ENCODE measurements around the gene C3orf18.

Gene C3orf18

GRCh38 chr3:50581459-50581842, 13.9 kb upstream of the C3orf18 start:
- Histone ChIP-seq H3K4me3 (ENCODE audit: low read length) (no peak overlapping the region), H3K36me3 (replicated peaks; ENCODE audit: low read depth, low read length) (peaks cover 4% of the 10 kb centered on the region), H3K4me2 (ENCODE audit: low read length) (no peak overlapping the region), H3K27me3 (ENCODE audit: low read depth, low read length) (no peaks in the 10 kb centered on the region), H3K4me1 (ENCODE audit: low read length) (no peaks in the 10 kb centered on the region), H3K79me2 (ENCODE audit: low read length) (no peaks in the 10 kb centered on the region), H3K27ac (ENCODE audit: low read length) (no peak overlapping the region), H3K9ac (ENCODE audit: low read length) (no peak overlapping the region), H4K20me1 (ENCODE audit: insufficient read depth, low read length) (no peaks in the 10 kb centered on the region), H2AFZ (ENCODE audit: low read depth, low read length) (no peak overlapping the region), H3K9me3 (ENCODE audit: insufficient read depth, low read length) (no peaks in the 10 kb centered on the region)
- TF ChIP-seq EZH2phosphoT487 (IDR thresholded peaks at IDR 0.05; ENCODE audit: low read depth) (no peak), CTCF (IDR thresholded peaks at IDR 0.05; ENCODE audit: low read depth, low read length) (no peak)

- Histone ChIP-seq H3K36me3 (replicated peaks; ENCODE audit: low read depth, low read length) (peaks cover 4% of the 10 kb centered on the region), H3K27ac (ENCODE audit: low read length) (no peak overlapping the region), H3K4me2 (ENCODE audit: low read length) (no peak overlapping the region), H3K27me3 (ENCODE audit: low read depth, low read length) (no peaks in the 10 kb centered on the region), H3K4me1 (ENCODE audit: low read length) (no peaks in the 10 kb centered on the region), H3K79me2 (ENCODE audit: low read length) (no peaks in the 10 kb centered on the region), H3K9me3 (ENCODE audit: insufficient read depth, low read length) (no peaks in the 10 kb centered on the region), H2AFZ (ENCODE audit: low read depth, low read length) (no peak overlapping the region), H3K9ac (ENCODE audit: low read length) (no peak overlapping the region), H3K4me3 (ENCODE audit: low read length) (no peak overlapping the region), H4K20me1 (ENCODE audit: insufficient read depth, low read length) (no peaks in the 10 kb centered on the region)
- no peak for TF ChIP-seq EZH2phosphoT487 (IDR thresholded peaks at IDR 0.05; ENCODE audit: low read depth)
These were observed 13.3 kb upstream of the C3orf18 start for GRCh38 chr3:50580683-50581458.

- H2AFZ ChIP-seq (ENCODE audit: low read depth, low read length), result no peak overlapping the region
- H3K36me3 ChIP-seq (replicated peaks; ENCODE audit: low read depth, low read length), result peaks cover 13% of the 10 kb centered on the region
- TF ChIP-seq EZH2phosphoT487 (IDR thresholded peaks at IDR 0.05; ENCODE audit: low read depth) (no peak), CTCF (IDR thresholded peaks at IDR 0.05; ENCODE audit: low read depth, low read length) (no peak)
- no peaks in the 10 kb centered on the region for H4K20me1 ChIP-seq (ENCODE audit: insufficient read depth, low read length)
- H3K27ac ChIP-seq (ENCODE audit: low read length), result no peak overlapping the region
- H3K79me2 ChIP-seq (ENCODE audit: low read length), result no peaks in the 10 kb centered on the region
- H3K4me3 ChIP-seq (ENCODE audit: low read length), result no peak overlapping the region
- H3K9me3 ChIP-seq (ENCODE audit: insufficient read depth, low read length), result no peaks in the 10 kb centered on the region
- H3K9ac ChIP-seq (ENCODE audit: low read length), result no peak overlapping the region
- H3K4me1 ChIP-seq (ENCODE audit: low read length), result 0 out of 2 replicates have a peak, but pooled peaks cover under 1% of the 10 kb centered on the region
- no peak overlapping the region for H3K4me2 ChIP-seq (ENCODE audit: low read length)
- H3K27me3 ChIP-seq (ENCODE audit: low read depth, low read length), result no peaks in the 10 kb centered on the region
These were observed 9.8 kb upstream of the C3orf18 start for GRCh38 chr3:50577348-50577747.

- H3K27ac ChIP-seq (ENCODE audit: low read length), result no peak overlapping the region
- H3K79me2 ChIP-seq (ENCODE audit: low read length), result 0 out of 2 replicates have a peak, but pooled peaks cover 3% of the 10 kb centered on the region
- no peak overlapping the region for H3K4me3 ChIP-seq (ENCODE audit: low read length)
- H3K36me3 ChIP-seq (replicated peaks; ENCODE audit: low read depth, low read length), result peaks cover 14% of the 10 kb centered on the region
- H3K4me2 ChIP-seq (ENCODE audit: low read length), result no peak overlapping the region
- peaks cover 5% of the 10 kb centered on the region for H3K4me1 ChIP-seq (ENCODE audit: low read length)
- H3K9me3 ChIP-seq (ENCODE audit: insufficient read depth, low read length), result no peaks in the 10 kb centered on the region
- no peaks in the 10 kb centered on the region for H4K20me1 ChIP-seq (ENCODE audit: insufficient read depth, low read length)
- H2AFZ ChIP-seq (ENCODE audit: low read depth, low read length), result no peak overlapping the region
- H3K27me3 ChIP-seq (ENCODE audit: low read depth, low read length), result no peaks in the 10 kb centered on the region
- H3K9ac ChIP-seq (ENCODE audit: low read length), result no peak overlapping the region
- no peak for TF ChIP-seq EZH2phosphoT487 (IDR thresholded peaks at IDR 0.05; ENCODE audit: low read depth)
- TF ChIP-seq CTCF (IDR thresholded peaks at IDR 0.05; ENCODE audit: low read depth, low read length), result no peak
These were observed 7.8 kb upstream of the C3orf18 start for GRCh38 chr3:50575372-50575771.
